Renal pelvis (tissue), 4 donors: ENCODE measurements around the gene PLEKHH1. TPM values are rescaled to one million over a fixed set of nuclear protein-coding genes. Genes with fewer than 3 reads are reported as not detected.
"Not testable (repeated sequence)": the region's sequence is repeated elsewhere in the genome, so short reads cannot be mapped to it uniquely, and the experiment has no call there.

Experiments
- DNase-seq: peaks from one replicate; pipeline ENCODE4 v3.0.0-alpha.2; 2013
- polyA plus RNA-seq, 3 donors: library from polyadenylated mRNA; unstranded; fragments of 120-200 nt; gene quantifications; one replicate each; pipeline ENCODE4 v1.2.1, GENCODE V29; 2013; ENCODE audit not compliant: insufficient read length in 3 of 3

The PLEKHH1 gene
- polyA plus RNA-seq, 3 donors, result 39.1 to 84.5 (median 77.5) TPM

DNA sequence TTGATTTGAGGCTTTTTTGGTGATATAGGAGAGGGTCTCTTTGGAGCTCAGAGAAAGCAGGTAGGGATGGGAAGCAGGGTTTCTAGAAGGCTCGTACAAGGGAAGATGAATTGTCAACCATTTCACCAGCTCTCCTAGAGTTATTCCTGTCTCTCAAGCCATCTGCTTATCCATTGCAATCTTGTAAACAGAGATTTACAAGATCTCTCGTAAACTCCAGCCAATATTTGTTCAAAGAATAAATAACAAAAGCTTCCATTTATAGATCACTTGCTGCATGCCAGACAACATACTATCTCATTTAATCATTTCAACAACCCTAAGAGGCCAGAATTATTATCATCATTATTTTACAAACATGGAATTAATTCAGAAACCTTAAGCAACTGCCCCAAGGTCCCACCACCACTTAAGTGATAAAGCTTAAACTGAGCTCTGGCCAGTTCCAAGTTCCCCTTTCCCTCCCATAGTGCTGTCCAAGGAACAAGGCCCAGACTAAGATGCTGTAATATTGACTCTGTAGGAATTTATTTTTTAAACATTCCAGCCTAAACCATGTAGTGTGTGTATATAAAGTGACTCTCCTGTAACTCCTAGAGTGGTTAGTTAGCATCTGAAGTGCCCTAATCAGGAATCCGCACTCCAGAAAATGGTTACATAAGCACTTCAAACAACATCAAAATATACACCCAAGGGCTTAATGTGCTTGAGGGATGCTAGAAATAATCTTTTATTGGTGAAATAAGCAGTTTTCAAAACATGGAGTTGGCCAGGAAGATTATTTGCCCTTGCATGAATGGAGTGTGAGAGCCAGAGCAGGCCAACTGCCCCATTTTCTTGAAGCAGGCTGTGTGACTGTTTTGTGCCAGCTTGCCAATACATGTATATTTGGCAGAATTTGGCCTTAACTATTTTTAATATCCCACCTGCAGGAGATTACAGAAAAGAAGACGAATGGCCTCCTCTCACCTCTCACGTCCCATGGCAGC is 2.8 kb upstream of the PLEKHH1 start:
- DNase-seq, result no peak

DNA sequence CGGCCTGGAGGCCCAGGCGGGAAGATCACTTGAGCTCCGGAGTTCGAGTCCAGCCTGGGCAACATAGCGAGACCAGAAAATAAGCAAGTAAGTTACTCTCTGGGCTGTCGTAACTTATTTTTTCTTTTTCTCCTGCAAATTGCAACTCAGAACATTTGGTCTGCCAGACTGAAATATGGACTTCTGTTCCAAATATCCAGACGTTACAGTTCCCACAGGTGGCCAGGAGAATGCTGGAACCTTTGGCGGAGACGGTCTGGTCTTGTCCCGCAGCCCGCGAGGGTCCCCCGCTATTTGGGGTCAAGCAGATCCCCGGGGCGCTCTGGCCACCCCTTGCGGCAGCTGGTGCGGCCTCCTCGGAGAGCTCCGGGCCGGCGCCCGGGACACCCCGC is 488 bp upstream of the PLEKHH1 start:
- no peak for DNase-seq

DNA sequence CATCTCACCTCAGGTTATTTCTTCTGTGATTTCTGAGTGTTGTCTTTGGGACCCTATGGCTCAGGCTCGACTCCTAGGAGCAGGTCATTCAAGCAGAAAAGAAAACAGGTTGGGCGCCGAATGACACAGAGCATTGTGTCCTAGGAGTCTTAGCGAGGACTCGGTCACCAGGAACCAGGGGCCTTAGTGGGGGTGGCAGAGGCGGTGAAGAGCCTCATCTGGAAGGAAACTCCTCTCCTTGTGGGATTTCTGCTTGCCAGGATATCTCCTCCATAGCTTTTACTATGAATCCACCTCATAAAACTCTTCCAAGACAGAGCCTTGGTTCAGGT is 630 bp downstream of the PLEKHH1 start:
- DNase-seq, result peak; percentile 49

DNA sequence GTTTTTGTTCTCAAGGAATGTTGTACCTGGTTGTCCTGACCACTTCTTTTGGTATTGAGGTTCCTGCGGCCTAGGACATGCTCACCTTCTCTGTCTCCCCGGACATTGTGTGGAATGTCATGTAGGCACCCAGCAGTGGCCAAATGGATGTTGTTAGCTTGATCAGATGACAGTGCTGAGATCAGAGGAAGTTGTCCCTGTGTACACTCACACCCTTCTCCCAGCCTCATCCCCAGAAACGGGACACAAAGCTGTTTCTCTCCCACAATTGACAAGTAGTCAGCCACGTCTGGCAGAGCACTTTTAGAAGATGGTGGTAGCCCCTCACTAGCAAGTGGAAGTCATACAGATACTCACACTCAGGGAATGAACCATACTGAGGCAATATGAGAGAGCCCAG is 3.0 kb downstream of the PLEKHH1 start:
- no peak for DNase-seq

DNA sequence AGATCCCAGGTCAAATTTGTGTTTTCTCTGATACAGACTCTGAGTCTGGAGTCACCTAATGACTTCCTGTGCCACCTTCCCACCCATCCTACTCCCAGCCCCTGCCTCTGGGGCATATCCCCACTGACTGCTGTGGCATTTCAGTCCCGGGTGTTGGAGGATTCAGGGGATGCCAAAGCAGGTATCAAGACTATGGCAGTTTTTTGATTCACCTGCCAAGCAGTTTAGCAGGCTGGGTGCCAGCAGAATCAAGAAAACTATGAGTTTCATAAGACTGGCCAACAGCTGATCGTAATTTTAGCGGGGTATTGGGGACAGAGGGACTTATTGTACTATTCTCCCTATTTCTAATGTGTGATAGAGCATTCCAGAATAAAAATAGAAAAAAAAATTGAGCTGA is 4.6 kb downstream of the PLEKHH1 start:
- no peak for DNase-seq

DNA sequence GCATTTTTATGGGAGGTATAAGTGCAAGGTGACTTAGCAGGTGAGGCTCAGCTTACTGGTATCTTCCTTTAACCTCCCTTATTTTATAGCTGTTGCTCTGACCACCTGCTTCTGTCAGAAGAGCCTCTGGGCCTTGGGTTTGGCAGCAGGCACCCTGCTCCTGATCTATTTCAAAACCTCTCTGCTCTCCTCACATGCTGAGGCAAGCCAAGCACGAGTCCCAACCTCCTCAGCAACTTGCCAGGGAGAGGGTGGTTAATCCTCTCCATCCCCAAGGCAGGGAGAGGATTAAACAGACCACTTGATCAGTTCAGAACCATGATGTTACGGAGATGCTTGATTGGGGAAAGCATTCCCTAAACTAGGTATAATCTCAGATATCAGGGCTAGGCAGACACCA is 5.4 kb downstream of the PLEKHH1 start:
- no peak for DNase-seq

DNA sequence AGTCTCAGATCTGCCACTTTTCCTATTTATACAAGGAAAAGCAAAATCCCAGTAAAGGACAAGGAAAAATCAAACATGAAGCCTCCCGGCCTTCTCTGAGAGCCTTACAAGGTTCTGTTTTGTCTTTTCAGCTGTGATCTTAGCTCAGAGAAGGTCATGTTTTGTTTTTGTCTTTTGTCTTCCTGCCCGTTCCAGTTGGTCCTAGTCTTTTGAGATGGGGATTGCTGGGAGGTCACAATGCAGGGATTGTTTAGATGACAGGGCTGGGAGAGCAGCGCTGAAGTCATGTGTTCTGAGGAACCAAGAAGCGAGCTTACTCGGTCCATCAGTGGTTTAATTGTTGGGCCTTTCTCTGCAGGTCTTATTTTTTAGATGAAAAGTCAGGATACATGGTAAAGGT is 6.0 kb downstream of the PLEKHH1 start:
- no peak for DNase-seq

DNA sequence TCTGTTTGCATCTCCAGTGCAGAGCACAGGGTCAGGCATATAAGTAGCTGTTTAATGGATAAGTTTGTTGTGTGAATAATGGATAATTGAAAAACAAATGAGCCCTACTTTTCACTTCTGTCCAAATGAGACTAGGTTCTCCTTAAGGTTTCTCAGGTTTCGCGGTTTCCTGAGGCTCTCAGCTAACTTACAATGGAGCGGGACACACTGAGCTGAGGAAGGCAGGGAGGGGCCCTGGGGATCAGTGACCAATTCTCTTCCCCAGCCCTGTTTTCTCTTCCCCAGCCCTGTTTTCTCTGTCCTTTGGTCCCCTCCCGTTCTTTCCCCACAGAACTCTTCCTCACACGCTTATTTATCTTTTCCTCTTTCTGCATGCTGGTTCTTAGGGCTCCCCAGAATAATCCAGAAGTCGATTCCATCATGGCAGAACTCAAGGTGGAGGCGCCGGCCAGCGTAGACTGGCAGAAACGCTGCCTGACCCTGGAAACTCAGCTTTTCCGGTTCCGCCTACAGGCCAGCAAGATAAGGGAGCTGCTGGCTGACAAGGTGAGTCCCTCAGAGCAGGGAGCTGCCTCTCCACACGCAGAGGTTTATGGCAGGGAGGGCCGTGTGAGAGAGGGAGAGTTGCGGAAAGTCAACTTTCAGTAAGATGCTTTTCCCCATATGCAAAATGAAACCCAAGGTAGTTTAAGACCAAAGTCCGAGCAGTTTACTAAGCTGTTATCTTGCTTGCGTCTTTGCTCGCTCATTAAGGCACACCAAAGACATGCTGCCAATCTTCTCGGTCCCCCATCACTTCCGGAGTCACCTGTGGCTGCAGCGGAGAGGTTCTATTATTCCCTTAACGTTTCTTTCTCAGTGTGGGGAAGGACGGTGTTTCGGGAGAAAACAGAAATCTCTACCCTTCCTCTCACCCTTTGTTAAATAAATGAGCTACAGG is 8.6 kb downstream of the PLEKHH1 start:
- no peak for DNase-seq

DNA sequence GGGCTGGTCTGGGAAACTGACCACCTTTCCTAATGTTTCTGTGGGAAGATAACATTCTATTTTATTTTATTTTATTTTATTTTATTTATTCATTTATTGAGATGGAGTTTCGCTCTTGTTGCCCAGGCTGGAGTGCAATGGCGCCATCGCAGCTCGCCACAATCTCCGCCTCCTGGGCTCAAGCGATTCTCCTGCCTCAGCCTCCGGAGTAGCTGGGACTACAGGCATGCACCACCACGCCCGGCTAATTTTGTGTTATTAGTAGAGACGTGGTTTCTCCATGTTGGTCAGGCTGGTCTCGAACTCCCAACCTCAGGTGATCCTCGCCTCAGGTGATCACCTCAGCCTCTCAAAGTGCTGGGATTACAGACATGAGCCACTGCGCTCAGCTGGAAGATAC is 9.5 kb downstream of the PLEKHH1 start:
- not testable (repeated sequence) for DNase-seq

DNA sequence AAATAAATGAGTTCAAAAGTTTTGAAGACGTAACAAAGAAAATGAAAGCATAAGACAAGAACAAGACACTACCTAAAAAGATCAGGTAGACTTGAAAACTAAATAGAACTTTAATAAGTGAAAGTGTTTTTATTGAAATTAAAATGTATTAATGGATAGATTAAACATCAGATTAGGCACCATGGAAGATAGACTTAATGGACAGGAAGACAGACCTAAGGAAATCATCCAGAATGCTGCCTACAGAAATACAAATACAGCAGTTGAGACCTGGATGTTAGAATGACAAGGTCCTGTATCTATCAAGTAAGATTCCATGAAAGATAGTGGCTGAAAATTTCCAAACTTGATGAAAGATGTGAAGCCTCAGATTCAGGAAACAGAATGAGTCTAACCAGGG is 11.5 kb downstream of the PLEKHH1 start:
- no peak for DNase-seq

DNA sequence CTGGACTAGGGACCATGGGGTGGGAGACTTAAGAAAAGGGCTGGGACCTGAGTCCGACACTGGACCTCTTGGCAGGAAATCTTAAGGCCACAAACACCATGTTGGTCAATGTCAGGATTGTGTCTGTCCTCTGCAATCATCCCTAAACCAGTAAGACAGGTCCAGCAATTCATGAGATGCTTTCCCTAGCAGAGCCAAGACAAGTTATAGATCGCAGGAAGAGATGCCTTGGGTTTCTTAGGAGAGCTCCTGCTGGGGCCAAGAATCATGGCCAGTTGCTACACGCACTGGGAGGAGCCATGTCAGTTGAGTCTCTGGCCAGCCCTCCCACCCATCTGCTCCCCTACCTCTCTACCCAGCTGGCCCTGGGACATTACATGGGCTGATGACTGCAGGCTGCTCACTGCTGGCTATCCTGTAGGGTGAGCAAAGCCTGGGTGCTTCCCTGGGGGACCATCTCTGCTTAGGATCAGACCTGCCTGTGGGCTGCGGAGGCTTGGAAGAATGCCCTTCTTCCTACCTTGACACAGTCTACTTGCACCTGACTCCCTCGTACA is 14.2 kb downstream of the PLEKHH1 start:
- DNase-seq, result no peak

DNA sequence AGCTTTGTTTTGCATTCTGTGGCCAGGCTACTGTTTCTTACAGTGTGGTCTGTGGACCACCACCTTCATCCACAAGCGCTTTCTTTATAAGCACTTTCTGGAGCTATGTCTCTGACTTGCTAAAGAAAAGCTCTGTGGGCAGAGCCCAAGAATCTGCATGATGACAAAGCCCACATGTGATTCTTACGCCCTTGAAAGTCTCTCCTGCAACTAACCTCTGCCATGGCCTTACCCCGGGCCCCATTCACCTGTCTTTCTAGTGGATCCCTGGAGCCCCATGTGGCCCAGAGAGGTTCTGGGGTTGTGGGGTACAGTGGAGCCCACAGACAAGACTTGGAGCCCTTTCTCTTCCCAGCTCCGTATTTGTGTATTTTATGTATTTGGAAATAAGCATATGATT is 16.6 kb downstream of the PLEKHH1 start:
- DNase-seq, result no peak

DNA sequence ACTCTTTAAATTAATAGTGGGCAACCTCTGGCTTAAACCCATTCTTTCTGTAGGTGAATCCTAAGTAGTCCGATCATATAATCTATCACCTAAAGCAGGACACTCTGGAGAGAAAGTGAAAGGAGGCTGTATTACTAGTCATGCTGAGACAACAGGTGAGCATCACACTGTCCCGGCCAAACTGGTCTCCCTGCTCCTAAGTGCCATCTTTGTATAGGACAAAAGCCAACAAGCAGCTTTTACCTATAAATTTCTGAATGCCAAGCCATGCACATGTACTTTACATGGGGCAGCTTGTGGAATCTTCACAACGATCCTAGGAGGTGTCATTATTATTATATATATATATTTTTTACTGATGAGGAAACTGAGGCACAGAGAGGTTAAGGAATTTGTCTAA is 18.0 kb downstream of the PLEKHH1 start:
- DNase-seq, result no peak

DNA sequence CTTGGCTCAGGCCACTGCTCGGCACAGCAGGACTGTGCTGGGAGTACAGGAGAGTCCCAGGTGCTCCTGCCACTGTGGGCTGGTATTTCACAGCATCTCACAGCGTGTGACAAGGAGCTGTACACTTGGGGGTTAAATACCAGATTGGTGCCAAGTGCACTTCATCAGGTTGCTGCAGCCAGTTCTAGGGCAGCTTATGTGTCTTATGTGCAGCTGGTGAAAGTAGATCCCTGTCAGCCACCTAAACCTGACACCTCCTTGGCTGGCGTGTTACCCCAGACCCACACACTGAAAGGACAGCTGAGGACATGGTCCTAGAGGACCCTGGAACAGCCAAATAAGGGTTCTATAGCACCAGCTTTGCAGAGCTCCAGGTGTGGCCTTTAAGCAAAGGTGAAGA is 18.9 kb downstream of the PLEKHH1 start:
- no peak for DNase-seq

DNA sequence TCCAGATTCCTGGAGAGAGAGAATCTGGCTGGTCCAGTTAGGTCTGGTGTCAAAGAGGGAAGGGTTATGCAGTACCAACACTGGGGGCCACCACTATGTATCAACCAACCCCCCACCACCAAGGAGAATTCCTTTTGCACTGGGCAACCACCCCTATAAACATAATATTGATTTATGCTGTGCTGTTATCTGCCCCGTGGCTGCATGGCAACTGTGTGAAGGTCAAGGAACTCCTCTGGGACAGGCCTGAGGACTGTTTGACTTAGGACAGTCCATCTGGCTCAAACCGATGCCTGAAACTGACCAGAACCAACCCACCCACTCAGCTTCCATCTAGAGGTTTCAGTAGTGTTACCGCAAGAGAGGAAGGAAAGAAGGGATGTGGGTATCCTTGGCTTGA is 20.5 kb downstream of the PLEKHH1 start:
- DNase-seq, result no peak

DNA sequence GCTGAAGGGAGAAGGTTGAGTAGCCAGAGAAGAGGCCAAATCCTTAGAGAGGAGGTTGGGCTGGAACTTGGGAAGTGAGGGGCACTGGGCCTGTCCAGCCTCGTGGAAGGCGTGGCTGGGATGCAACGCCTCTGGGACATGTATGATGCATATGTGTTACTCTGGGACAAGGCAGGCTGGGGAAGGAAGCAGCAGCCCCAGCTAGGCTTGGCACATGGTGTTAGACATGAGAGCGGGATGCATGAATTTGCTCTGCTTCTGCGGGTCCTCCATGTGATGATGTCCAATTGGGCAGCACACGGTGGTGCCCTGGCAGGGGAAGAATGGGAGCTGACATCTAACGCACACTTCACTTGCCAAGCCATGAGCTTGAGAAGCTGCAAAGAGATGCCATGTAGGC is 21.3 kb downstream of the PLEKHH1 start:
- DNase-seq, result no peak

DNA sequence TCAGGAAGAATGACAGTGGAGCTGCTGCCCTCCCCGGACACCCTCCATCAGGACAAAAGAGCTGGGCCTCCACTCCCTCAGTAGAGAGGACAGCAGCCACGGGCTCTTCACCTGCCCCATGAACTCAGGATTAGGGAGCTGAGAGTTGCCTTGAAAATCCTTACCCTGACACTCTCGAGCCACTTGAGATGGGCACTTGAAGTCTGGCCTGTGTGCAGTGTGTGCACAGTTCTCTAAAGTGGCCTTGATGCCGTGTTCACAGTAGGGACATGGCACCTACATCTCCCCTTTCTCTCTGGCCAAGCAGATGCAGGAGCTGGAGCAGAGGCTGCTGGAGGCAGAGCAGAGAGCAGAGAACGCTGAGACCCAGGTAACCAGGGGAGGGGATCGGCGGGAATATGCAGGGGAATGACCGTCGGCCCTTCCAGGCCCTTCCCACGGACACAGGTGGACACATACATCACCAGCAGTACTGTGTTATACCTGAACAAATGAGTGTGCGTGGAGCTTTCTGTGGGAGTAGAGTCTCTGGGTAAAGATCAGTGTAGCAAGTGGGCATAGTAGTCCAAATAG is 22.5 kb downstream of the PLEKHH1 start:
- no peak for DNase-seq

DNA sequence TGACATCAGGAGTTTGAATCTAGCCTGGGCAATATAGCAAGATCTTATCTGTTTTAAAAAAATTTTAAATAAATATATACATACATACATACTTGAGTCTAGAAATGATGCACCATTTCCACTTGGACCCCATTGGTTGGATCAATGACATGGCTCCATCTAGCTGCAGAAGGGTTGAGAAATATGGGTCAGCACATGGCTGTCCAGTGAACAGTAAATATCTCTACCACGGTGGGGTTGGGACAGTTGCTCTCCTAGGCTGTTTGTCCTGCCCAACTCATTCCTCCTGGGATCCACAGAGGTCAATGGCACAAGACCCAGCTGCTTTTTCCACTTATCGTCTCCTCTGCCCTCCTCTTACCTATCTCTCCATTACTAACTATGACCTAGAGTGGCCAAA is 23.6 kb downstream of the PLEKHH1 start:
- no peak for DNase-seq

DNA sequence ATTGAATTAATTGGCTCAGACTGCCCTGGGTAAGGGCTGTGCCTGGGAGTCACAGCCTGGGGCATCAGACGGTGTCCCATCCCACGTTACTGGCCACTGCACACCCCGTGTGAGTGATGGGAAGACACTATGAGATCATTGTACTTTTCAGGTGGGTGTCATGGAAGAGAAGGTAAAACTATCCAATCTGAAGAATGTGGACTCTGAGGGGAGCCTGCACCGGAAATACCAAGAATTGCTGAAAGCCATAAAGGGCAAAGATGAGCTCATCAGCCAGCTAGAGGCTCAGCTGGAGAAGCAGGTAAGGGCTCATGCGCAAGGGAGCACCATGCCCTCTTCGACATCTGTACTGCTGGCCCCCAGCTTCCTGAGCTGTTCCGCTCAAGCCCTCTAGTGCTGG is 24.0 kb downstream of the PLEKHH1 start:
- no peak for DNase-seq

DNA sequence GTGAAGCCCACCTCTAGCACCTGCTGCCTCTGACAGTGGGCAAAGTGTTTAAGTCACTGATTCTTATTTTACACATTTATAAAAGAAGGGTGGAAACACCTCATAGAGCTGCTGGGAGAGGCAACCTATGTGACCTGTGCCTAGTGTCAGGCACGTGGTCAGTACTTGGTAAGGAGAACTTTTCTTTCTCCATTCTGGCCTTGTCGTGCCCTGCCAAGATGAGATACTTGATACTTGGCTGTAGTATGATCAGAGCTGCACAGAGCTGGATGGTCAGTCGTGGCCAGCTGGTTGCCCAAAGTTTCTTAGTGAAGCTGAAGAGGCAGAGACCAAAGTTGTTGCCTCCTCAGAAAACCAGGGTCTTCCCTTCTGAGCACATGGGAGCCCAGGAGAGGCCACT is 24.6 kb downstream of the PLEKHH1 start:
- DNase-seq, result no peak

DNA sequence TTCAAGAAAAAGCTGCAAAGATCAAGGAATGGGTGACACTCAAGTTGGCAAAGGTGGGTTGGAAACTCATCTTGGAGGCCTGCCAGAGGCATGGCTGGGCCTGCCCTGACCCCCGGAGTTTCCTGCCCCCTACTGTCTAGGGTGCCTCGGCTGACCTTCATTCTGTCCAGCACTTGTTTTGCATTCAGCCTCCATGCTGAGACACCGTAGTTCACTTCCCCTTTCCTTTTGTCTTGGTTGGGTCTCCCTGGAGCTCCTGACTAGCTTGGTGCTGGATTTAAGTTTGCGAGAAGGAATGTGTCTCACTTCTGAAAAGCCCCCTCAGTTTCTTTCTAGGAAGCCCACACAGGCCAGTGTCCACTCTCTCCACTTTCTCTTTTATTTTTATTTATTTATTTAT is 26.5 kb downstream of the PLEKHH1 start:
- no peak for DNase-seq
